Neural cell (in vitro differentiated cells): ENCODE results near the gene TEX22.

Experiments
- EZH2 ChIP-seq: fragments of 200-600, 300-800 bp; shearing (Covaris generic), sonication (generic); IDR thresholded peaks from 2 replicates; pipeline ENCODE4 v1.6.1; 2014; ENCODE audit warnings: antibody characterized with exemption, low read length, borderline replicate concordance, mild to moderate bottlenecking; ENCODE audit not compliant: insufficient read depth, poor library complexity, severe bottlenecking
- POLR2AphosphoS5 ChIP-seq: IDR thresholded peaks from 2 replicates; pipeline ENCODE4 v1.6.1; 2012
- RAD21 ChIP-seq: fragments of 450-650 bp; conservative IDR thresholded peaks from 2 replicates; pipeline ENCODE4 v1.6.1; 2014; ENCODE audit warnings: antibody characterized with exemption, mild to moderate bottlenecking, moderate library complexity
- SMC3 ChIP-seq: fragments of 450-650 bp; conservative IDR thresholded peaks from 2 replicates; pipeline ENCODE4 v1.6.1; 2014; ENCODE audit warnings: antibody characterized with exemption, mild to moderate bottlenecking, moderate library complexity; ENCODE audit not compliant: poor library complexity
- TAF1 ChIP-seq: IDR thresholded peaks from 2 replicates; pipeline ENCODE4 v1.6.1; 2012; ENCODE audit warnings: low read depth
- TF ChIP-seq, protein P1 (sequence below): IDR thresholded peaks from 2 replicates; pipeline ENCODE4 v1.6.1; 2012; ENCODE audit warnings: borderline replicate concordance
- TF ChIP-seq, protein P2 (sequence below): fragments of 450-650 bp; IDR thresholded peaks from 2 replicates; pipeline ENCODE4 v1.5.1; 2014; ENCODE audit warnings: antibody characterized with exemption, mild to moderate bottlenecking, moderate library complexity; ENCODE audit not compliant: poor library complexity, severe bottlenecking

DNA sequence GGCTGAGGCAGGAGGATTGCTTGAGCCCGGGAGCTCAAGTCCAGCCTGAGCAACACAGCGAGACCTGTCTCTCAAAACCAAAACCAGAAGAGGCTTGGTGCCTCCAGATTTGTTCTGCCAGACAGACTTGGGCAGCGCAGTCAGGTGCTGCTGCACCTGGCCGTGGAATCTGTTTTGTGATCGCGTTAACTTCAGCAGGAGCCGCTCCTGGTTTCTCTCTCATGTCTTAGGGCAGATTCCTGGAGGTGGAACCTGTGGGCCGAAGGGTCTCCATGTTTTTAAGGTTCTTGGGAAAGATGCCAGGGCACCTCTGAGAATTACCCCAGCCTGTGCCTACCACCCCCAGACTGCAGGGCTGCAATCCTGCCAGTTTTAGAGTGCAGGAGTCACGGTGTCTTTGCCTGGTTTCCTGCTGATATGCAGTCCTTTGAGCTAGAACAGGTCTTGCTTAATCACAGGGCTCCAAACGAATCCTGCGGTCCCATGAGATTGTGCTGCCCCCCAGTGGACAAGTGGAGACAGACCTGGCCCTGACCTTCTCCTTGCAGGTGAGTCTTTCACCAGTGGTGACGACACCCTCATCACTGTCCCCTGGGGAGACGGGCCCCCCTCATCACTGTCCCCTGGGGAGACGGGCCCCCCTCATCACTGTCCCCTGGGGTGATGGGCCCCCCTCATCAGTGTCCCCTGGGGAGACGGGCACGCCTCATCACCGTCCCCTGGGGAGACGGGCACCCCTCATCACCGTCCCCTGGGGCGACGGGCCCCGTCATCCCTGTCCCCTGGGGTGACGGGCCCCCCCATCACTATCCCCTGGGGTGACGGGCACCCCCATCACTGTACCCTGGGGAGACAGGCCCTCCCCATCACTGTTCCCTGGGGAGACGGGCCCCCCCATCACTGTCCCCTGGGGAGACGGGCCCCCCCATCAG is 46.2 kb upstream of the TEX22 start:
- no peak for TF ChIP-seq EZH2
- TF ChIP-seq, protein P1, sequence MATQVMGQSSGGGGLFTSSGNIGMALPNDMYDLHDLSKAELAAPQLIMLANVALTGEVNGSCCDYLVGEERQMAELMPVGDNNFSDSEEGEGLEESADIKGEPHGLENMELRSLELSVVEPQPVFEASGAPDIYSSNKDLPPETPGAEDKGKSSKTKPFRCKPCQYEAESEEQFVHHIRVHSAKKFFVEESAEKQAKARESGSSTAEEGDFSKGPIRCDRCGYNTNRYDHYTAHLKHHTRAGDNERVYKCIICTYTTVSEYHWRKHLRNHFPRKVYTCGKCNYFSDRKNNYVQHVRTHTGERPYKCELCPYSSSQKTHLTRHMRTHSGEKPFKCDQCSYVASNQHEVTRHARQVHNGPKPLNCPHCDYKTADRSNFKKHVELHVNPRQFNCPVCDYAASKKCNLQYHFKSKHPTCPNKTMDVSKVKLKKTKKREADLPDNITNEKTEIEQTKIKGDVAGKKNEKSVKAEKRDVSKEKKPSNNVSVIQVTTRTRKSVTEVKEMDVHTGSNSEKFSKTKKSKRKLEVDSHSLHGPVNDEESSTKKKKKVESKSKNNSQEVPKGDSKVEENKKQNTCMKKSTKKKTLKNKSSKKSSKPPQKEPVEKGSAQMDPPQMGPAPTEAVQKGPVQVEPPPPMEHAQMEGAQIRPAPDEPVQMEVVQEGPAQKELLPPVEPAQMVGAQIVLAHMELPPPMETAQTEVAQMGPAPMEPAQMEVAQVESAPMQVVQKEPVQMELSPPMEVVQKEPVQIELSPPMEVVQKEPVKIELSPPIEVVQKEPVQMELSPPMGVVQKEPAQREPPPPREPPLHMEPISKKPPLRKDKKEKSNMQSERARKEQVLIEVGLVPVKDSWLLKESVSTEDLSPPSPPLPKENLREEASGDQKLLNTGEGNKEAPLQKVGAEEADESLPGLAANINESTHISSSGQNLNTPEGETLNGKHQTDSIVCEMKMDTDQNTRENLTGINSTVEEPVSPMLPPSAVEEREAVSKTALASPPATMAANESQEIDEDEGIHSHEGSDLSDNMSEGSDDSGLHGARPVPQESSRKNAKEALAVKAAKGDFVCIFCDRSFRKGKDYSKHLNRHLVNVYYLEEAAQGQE, result no peak
- TF ChIP-seq, protein P2, sequence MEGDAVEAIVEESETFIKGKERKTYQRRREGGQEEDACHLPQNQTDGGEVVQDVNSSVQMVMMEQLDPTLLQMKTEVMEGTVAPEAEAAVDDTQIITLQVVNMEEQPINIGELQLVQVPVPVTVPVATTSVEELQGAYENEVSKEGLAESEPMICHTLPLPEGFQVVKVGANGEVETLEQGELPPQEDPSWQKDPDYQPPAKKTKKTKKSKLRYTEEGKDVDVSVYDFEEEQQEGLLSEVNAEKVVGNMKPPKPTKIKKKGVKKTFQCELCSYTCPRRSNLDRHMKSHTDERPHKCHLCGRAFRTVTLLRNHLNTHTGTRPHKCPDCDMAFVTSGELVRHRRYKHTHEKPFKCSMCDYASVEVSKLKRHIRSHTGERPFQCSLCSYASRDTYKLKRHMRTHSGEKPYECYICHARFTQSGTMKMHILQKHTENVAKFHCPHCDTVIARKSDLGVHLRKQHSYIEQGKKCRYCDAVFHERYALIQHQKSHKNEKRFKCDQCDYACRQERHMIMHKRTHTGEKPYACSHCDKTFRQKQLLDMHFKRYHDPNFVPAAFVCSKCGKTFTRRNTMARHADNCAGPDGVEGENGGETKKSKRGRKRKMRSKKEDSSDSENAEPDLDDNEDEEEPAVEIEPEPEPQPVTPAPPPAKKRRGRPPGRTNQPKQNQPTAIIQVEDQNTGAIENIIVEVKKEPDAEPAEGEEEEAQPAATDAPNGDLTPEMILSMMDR, result peak; percentile 76
- TF ChIP-seq RAD21, result peak; percentile 78
- peak; percentile 69 for TF ChIP-seq SMC3
- TF ChIP-seq TAF1, result no peak
- no peak for TF ChIP-seq POLR2AphosphoS5
